IPS DF 4.7 (cell line): ENCODE data around the gene TBC1D5.

Experiments
- DNase-seq: peaks from one replicate; pipeline ENCODE4 v3.0.0-alpha.2; 2013; ENCODE audit warnings: low spot score; ENCODE audit errors: extremely low read depth

The TBC1D5 gene

DNA sequence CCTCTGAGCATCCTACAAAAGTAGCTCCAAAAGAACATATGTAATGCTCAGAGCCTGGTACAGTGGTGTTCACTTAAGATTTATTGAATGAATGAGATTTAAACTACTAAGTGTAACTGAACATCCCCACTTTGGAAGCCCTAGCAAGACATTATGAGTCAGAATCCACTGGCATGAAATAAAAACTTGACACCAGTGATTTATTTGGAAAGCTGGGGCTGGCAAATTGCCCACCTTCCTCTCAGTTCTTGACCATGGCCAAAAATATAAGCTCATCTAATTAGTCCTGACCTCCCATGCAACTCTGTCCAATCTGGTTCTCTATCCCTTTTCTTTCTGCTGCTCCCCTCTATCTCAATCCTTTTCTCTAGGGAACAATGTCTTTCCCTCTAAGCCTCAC, 439.7 kb downstream of the TBC1D5 start:
- no peak for DNase-seq

DNA sequence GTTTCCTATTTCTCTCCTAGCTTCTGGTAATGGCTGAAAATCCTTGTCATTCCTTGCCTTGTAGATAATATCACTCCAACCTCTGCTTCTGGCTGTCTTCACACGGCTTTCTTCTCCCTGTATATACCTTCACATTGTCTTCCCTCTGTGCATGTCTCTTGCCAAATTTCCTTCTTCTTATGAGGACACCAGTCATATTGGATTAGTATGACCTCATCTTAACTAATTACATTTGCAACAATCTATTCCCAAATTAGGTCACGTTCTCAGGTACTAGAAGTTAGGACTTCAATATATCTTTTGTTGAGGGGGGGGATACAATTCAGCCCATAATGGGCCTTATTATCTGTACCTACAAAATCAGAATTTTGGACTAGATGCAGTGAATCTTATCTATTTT, 440.3 kb downstream of the TBC1D5 start:
- DNase-seq: no peak

DNA sequence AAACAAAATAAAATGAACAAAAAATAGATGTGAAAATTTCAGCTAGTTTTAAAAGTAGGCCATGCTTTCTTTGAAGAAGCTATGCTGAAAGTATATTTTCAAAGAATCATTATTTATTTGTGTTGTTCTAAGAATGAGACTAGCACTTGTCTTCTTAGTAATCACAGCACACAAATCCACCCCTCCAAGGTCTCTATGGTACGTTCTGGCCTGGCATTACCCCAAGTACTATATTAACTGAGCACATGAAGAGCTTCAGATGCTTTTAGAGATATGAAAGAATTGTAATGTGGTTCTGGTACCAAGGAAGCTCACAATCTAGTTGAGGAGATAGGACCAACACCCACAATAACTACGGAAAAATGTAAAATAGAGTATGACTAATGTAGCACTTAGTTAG, 441.2 kb downstream of the TBC1D5 start:
- no peak for DNase-seq

DNA sequence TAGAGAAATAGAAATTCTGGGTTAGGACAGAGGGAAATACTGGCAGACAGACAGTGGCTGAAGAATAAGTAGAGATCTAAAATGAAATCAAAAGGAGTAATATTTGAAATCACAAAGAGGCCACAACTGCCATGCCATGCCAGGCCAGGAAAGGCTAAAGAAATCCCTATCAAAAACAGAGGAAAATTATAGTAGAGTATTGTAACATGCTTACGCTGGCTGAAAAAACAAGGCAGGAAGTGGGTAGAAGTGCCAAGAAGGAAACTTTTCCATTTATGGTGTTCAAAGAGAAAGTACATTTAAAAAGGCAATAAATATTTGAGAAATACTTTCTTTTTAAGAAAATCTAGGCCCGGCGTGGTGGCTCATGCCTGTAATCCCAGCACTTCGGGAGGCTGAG, 442.0 kb downstream of the TBC1D5 start:
- DNase-seq: no peak

DNA sequence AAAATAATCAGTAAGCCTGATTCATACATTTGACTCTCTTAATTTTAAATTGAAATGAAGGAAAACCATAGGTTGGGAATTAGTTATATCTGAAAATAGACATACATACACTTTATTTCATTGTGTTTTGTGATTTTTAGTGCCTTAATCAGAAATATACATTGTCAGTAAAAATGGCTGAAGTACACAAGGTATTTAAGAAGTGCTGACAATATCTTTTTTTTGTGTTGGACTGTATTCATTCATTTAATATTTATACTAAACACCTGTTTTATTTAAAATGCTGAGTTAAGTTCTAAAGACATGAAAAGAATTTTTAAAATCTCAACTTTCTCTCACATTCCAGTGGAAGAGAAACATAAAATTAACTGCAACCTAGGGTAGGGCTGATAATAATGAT, 444.4 kb downstream of the TBC1D5 start:
- no peak for DNase-seq

DNA sequence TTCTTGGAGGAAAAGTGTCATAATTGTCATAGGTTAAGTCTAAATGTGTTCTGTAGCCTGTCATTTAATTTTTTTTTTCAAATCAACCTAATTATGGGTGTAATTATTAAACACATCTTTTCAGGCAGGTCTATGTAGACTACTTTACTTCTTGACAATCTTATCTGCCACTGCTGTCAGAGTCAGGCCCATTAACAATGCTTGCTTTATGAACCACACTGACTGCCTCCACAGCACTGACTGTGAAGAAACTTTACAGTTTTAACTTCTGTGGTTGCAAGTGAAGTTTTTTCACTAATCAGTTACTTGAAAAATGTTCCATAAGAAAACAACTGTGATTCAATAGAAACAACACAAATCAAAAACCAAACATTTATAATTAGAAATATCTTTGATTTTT, 449.9 kb downstream of the TBC1D5 start:
- no peak for DNase-seq

DNA sequence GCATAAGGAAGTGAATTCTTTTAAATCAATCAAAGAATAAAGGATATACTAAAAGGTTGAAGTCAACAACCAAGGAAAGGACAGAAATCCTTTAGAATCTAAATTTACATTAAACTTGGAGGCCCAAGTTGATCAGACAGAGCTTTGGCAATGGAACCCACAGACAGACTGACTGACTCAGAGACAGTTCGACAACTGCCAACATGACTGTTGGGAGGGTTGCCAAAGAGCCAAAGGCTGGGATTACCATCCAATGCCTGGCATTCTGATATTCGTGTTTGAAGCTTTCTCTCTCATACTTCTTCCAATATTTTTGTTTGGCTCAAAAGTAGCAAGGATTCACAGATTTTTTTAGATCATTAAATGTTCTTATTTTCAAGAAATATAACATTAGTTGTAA, 451.5 kb downstream of the TBC1D5 start:
- DNase-seq: no peak

DNA sequence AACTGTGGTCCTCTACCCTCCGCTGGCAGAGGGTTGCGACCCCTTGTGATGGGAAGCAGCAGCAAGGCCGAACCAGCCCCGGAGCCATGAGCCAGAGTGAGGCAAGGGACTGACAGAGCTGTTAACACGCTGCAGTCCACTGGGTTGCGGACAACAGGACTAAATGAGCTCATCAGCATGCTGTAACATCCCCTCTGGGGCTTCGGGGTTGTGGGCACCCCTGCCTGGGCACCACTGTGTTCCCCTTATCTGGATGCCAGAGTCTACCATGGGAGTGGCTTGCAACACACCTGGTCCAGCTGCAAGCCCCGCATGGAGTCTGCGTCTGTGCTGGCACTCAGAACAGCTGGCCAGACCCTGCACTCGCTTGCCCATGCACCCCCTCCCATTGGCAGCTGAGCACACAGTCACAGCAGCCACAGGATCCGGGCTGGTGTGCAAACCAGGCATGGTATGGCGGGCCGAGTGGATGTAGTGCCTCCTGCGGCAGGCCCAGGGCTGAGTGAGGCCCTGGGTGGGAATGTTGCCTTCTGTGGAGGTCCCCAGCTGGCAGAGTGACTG, 453.5 kb downstream of the TBC1D5 start:
- DNase-seq: no peak

DNA sequence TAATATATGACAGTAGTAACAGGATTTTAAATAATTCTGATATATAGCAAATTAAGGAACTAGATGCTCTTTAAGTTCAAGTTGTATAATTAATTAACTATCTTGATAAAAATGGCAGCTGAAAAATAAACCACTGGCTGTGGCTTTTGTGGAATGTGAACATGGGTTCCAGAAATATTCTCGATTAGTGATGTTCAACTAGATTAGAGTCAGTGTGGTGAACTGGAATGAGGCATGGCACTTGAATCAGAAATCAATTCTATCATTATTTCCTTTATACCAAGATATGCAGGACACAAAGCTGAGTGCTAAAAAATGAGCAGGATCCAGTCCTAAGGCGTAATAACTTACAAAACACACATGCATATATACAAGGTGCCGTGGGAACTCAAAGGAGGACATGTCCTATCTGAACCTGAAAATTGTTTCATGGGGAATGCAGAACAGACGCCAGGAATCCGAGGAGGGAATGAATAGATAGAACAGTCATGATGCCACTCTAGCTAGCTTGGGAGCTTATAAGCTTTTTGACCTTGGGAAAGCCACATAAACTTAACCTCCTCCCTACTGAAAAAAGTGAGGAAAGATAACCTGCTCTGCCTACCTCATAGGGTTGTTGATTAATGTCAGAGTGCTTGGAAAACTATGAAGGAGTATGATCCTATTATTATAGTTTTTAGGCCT, 455.3 kb downstream of the TBC1D5 start:
- no peak for DNase-seq

DNA sequence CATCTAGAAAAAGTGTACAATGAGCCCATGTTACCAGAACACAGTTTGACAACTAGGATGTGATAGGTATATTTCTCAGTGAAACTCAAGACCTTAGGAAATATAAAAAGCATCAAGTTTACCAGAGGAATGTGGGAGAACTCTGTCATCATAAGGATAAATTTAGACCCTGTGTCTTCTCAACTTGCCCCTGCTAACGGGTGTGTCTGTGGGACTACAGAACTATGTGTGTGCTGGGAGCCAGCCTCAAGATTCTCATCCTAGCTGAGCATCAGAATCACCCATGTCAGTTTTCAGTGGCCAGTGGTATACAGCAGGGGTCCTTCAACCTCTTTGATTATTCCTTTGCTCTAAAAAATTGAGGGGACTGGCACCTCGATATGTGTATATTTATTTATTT, 464.4 kb downstream of the TBC1D5 start:
- DNase-seq: no peak

DNA sequence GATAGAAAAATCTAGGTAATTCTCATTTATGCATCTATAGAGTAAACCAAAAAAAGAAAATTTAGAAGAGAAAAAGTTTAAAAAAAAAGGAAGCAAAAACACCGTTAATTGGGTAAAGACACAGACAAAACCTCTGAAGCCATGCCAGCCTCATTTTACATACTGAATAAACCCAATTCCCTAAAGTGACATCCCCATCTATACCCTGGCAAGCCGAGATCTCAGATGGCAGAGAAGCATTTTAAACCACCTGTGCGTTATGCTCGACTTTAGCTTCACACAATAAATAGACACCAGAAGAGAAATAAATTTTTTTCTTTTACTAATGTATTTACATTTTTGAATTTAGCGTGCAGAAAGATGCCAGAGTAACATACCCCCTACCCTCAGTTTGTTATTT, 475.6 kb downstream of the TBC1D5 start:
- no peak for DNase-seq

DNA sequence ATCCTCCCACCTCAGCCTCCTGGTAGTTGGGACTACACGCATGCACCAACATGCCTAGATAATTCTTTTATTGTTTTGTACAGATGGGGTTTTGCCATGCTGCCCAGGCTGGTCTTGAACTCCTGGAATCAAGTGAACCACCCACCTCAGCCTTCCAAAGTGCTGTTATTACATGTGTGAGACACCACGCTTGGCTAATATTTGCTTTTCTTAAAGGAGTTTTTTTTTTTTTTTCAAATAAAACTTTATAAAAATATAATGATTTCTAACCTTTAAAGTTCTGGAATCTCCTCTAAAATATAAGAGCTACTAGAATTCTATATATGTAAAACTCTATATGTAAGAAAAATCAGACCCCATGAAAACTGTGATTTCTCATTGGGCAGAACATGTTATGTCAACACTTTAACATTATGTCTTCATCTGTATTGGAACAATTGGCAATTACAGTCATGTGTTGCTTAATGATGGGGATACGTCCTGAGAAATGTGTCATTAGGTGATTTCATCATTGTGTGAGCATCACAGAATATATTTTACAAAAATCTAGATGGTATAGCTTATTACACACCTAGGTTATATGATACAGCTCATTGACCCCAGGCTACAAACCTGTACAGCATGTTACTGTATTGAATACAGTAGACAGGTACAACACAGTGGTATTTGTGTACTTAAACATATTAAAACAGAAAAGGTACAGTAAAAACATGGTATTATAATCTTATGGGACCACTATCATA, 480.6 kb downstream of the TBC1D5 start:
- no peak for DNase-seq

DNA sequence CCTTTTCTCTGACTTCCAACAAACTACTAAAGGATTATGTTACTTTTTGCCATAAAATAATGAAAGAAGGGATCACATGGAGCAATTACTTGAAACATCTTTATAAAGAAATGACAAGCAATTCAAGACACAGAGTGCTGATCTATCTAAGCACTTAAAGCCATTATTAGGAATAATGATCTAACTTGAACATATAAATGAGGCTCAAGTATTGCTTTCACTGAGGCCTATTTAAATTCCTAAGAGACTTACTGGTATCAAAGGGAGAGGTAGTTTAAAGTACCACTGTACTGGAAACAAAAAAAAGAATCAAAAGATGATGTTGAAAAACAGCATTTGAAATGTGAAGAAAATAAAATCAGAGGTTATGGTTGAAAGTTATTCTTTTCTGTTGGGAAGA, 482.2 kb downstream of the TBC1D5 start:
- no peak for DNase-seq

DNA sequence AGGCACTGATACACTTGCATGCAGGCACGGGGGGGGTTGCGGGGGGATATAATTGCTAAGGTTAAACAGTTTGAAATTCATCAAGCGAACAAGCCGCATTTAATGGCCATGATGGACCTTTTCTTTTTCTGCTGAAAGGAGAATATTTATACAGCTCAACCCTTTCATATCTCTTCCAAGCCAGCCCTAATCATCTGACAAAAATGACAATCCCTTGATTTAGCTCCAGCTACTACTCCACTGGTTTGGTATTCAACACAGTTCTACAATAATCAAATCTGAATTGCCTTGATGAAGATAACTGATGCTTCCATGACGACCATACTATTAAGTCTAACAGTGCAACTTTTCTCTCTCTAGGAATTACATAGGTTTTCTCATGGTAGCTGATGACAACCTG, 482.7 kb downstream of the TBC1D5 start:
- no peak for DNase-seq

DNA sequence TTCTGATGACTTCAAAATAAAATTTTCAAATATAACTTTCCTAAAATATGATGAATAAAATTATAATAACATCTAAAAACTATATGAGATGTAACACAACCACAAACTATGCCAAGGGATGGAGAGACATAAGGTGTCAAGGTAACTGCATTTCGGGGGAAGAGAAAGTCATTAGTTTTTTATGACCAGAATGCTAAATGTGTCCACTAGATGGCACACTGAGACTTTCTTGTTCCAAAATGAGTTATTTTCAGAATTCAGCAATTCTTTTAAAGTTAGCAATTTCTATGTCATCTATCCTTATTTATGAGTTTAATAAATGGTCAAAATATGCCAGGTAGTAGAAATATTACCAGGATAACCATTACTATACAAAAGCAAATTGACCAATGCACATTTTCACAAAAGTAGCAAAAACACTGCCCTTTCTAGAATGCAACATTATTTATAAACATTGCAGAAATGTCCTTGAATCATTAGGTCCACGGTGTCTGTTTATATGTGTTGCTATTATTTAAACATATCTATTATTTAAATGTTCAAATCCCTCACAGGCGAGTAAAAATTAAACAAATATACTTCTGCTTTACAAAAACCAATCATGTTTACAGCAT, 483.5 kb downstream of the TBC1D5 start:
- peak; percentile 11 for DNase-seq

DNA sequence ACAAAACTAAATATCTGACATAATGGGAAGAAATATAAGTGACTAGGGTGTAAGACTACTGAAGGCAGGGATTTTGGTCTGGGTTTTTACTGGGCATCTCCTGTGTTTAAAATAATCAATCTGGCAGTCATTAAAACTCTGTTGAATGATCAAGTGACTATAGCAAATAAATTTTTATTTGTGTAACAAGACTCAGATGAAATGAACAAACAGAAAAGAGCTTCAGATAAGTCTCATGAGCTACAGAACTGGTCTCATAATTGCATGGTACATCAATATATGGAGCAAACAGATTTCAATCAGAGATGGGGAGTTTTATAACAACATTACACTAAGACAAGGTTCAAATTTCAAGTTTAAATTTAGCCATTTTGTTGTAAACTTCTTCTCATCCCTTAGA, 485.2 kb downstream of the TBC1D5 start:
- no peak for DNase-seq

DNA sequence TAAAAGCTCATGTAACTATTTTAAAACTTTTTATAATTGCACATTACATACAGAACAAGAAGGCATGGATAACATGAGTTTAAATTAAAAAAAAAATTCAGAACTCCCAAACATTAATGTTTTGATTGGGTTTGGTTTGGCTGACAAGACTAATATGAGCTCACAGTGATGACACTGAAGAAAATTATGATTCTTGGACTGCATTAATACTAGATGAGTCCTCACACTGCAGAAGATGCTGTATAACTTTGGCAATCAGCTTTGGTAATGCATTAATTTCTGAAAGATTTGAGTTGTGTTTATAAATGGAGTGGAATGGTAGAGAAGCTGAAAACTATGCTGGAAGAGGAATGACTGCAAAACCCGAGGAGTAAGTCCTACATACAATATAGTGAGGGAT, 498.8 kb downstream of the TBC1D5 start:
- no peak for DNase-seq

DNA sequence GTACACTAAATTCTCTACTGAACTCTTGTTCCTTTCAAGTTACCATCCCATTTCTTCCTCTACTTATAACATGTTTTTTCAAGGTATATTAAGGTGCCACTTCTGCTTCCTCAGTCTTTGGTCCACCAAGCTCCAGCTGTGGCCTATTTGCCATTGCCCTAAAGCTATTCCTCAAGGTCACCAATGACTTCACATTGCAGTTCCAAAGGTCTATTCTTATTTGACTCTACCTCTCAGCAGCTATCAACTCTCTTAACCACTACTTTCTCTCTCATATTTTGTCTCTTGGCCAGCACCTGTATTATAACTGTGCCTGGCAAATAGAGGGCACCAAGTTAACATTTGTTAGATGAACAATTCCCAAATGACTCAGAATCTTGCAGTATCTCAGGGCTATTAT, 503.0 kb downstream of the TBC1D5 start:
- DNase-seq: no peak

DNA sequence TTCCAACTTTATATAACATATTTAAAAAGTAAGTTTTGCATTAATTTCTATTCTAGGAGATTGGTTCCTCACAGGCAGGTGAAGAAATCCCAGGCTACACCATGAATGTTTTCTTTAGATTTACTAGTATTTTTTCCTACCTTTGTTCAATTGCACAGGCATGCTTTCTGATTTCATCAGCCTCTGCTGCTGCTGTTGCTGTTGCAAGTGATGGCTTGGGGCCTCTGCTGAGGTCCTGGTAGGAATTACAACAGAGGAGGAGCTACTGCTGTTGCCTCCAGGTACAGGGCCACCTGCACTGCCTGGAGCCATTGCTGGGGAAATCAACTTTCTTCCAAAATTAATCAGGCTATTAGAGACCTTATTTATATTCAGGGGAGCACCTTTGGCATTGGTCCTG, 504.4 kb downstream of the TBC1D5 start:
- DNase-seq: no peak

DNA sequence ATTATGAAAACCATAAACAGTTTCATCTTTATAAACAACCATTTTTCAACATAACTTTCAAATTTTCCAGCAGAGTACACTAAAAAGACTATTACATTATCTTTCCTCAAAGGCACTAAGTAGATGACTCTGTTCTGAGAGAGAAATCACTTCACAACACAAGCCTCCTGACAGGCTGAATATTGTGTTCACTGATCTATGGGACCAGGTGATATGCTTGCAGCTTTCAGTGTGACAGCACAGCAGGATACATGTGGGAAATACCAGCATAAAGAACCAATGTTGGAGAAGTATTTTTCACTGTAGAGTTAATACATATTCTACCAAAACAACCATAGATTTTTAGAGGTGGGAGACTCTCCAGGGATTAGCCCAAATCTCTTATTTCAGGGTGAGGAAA, 507.1 kb downstream of the TBC1D5 start:
- DNase-seq: no peak

DNA sequence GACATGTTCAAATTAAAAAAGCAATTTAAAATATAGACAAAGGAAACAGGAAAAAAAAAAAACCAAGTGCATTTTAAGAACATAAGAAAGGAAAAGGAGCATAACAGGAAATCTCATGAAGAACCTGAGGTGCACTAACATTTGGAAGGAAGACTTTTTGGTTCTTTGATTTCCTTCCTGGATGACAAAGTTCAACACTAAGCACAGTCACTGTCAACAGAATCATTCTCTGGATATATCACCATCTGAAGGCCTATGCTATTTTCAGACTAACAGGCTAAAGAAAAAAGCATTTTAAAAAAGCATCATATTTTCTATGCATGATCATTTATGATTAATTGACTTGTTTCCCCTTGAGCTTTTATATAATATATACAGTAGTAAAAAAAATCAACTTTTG, 508.0 kb downstream of the TBC1D5 start:
- no peak for DNase-seq

DNA sequence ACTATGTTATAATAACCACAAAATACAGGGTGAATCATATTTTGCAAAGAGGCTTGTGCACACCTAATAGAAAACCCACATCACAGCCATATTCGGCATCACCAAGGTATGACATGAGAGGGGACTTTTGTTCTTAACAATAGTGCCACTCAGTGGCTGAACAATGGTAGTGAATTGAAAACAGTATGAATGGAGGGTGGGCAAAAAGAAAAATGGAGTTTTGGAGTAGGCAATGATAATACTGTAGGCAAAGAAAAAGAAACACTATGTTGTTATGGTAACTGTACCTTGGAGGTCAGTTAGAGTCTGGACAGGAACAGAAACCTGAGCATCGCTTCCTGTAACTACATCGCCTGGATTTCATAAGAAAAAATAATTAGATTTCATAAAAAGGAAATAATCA, 509.0 kb downstream of the TBC1D5 start:
- peak; percentile 3 for DNase-seq

DNA sequence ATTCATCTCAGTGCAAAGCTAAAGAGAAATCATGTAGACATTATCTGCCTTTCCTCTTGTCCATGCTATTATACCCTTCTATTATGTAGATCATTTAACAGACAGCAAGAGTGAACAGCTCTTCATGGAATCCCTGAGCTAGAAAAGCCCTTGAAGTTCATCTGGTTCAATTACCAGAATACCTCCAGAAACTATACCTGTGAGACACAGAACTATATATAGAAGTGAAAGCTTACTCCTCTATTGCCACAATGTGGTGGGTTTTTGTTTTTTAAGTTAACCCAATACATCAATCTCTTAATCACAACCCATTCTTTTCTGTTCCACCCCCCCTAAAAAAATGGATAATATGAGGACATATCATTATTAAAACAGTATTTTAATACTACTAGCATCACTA, 510.0 kb downstream of the TBC1D5 start:
- no peak for DNase-seq
